ENCODE results near the gene DNAJC16.

Gene DNAJC16

DNA sequence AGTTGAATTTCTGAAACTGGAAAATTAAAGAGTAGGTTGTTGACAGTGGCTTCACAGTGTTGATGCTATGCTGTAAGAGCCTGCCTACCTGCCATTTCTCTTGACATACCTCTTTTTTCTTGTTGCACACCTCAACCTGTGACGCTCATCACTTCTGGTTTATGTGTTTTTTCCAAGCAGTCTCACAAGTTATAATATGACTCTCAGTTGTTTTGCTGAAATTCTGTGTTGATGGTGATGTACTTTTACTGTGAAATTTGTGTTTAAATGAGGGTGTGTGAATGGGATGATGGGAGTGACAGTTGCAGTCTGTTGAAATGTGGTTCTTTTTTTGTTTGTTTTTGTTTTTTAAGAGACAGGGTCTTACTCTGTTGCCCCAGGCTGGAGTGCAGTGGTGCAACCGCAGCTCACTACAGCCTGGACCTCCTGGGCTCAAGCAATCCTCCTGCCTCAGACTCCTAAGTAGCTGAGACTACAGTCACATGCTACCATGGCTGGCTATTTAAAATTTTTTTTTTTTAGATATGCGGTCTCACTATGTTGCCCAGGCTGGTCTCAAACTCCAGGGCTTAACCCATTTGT, 97.6 kb downstream of the DNAJC16 start:
- DNase-seq = no peak

DNA sequence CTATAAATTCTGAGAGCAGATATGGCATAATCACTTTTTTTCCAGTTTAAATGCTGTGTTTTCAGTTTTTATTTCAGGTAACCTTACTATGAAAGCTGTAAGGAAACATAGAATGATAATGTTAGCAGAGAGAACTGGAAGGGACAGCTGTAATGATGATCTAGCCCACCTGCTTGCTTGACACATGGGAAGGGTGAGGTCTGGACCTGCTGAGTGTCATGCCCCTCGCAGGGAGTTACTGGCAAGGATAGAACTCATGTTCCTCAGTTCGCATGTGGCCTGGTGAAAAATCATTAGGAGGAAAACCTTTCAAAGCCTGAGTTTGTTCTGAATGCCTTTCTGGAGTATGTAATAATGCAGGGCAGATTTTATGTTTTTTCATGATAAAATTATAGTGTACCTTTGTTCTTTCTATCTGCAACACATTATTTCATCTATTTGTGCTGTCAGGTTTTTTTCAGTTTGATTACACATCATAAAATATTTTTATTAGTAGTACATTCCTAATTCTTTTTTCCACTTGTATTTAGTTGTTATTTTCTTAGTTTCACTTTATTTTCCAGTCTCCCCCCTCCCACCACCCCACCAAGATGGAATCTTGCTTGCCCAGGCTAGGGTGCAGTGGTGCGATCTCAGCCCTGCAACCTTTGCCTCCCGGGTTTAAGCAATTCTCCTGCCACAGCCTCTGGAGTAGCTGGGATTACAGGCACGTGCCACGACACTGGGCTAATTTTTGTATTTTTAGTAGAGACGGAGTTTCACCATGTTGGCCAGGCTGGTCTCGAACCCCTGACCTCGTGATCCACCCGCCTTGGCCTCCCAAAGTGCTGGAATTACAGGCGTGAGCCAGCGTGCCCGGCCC, 98.6 kb downstream of the DNAJC16 start:
- no peak for DNase-seq
